D721Med (cell line): ENCODE measurements around the gene TTLL11.

Experiments
- DNase-seq: peaks from one replicate; pipeline ENCODE4 v3.0.0; 2011; ENCODE audit warnings: low spot score; ENCODE audit not compliant: insufficient read length
- FAIRE-seq: peaks from 2 replicates; lab custom pipeline; 2011; peaks lifted over from hg19 to GRCh38; lab: Jason Lieb, UNC
- TF ChIP-seq, protein P1 (sequence below): IDR thresholded peaks from 2 replicates; pipeline ENCODE4 v1.5.1; 2012; ENCODE audit warnings: mild to moderate bottlenecking, control low read depth; ENCODE audit not compliant: insufficient read depth; ENCODE audit errors: missing control alignments

Gene TTLL11

DNA sequence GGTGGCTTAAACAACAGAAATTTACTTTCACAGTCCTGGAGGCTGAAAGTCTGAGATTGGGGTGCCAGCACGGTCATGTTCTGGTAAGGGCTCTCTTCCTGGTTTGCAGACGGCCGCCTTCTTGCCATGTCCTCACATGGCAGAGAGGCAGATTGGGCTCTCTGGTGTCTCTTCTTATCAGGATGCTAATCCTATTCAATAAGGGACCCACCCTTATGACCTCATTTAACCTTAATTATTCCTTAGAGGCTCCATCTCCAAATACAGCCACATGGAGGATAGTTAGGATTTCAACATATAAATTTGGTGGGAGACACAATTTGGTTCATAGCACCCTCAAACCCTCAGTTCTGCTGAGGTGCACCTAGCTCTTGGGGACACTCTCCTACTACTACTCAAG is 261.2 kb downstream of the TTLL11 start:
- DNase-seq = no peak
- TF ChIP-seq, protein P1, sequence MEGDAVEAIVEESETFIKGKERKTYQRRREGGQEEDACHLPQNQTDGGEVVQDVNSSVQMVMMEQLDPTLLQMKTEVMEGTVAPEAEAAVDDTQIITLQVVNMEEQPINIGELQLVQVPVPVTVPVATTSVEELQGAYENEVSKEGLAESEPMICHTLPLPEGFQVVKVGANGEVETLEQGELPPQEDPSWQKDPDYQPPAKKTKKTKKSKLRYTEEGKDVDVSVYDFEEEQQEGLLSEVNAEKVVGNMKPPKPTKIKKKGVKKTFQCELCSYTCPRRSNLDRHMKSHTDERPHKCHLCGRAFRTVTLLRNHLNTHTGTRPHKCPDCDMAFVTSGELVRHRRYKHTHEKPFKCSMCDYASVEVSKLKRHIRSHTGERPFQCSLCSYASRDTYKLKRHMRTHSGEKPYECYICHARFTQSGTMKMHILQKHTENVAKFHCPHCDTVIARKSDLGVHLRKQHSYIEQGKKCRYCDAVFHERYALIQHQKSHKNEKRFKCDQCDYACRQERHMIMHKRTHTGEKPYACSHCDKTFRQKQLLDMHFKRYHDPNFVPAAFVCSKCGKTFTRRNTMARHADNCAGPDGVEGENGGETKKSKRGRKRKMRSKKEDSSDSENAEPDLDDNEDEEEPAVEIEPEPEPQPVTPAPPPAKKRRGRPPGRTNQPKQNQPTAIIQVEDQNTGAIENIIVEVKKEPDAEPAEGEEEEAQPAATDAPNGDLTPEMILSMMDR = no peak
- no peak for FAIRE-seq

DNA sequence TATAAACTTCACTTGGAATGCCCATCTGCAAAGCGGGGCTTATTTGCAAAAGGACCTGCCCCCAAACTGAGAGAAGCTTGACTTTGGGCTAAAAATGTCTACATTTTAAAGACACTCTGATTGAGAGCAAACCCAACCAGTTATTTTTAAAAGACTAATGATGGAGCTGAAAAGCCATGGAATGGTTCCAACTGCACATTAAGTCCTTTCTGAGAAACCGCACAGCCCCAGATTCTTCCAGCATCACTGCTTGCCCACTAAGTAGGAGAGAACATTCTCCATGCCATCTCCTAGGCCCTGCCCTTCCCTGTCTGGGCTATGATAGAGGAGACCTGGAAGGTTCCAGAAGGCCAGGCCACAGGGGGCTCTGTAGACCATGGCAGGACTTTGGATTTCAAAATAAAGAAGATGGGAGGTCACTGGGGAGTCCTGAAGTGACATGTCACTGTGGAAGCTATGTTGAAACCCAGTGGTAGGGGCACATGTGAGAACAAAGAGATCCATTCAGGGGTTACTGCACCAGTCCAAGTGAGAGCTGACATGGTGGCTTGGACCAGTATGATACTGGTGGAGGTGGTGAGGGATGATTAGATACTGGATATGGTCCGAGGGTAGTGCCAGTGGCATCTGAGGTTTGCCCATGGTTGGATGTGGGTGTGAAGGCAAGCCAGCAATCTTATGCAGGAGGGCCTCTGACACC is 262.5 kb downstream of the TTLL11 start:
- FAIRE-seq = no peak
- TF ChIP-seq, protein P1 = no peak

DNA sequence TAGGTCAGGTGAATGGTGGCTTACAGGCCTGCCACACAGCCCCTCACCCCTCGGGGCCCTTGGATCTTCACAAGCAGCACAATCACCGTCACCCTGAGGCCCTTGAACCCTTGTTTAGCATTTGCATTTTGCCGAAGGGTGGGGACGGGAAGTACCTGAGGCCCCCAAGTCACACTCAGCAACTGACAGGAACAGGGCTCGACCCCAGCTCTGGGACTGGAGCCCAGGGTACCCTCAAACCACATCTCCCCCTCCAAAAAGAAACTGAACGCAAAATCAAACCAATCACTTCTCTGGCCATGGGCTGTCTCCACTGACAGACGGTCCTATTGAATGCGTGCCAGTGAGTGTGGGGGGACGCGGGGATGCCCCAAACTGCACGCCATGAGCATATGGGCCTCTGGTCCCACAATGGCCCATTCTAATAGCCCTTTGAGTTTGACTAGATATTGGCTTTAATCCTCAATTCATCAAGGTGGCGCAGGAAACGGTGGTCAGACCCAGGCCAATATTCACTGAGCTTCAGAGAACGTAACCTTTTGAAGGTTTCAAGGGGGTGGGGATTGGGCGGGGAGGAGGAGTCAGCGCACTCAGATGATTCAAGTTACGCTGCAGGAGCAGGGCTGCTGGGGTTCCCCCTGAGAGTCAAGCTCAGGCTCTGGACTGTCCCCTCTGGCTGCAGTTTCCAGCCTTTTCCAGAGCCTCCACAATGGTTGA is 265.7 kb downstream of the TTLL11 start:
- FAIRE-seq (no peak), DNase-seq (no peak)
- TF ChIP-seq, protein P1 = no peak

More for the DNA sequence above, 262.5 kb downstream of the TTLL11 start:
- no peak for DNase-seq

DNA sequence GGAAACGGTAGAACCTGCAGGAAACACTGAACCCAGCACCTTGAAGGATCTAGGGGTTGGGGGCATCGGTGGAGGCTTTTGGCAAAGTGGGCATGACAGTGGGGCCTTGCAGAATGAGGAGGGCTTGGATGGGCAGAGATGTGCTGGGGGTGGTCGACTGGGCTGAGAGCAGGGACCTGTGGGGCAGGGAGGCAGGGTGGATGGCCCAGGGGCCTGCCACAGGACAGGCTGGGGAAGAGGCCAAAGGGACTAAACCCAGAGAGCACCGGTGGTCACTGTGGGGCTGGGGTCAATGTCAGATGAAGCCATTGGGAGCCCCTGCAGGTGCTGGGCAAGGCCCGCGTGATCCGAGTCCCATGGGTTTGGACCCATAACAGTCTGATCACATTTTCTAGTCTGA is 266.4 kb downstream of the TTLL11 start:
- DNase-seq (no peak), FAIRE-seq (no peak)
- TF ChIP-seq, protein P1 = no peak

DNA sequence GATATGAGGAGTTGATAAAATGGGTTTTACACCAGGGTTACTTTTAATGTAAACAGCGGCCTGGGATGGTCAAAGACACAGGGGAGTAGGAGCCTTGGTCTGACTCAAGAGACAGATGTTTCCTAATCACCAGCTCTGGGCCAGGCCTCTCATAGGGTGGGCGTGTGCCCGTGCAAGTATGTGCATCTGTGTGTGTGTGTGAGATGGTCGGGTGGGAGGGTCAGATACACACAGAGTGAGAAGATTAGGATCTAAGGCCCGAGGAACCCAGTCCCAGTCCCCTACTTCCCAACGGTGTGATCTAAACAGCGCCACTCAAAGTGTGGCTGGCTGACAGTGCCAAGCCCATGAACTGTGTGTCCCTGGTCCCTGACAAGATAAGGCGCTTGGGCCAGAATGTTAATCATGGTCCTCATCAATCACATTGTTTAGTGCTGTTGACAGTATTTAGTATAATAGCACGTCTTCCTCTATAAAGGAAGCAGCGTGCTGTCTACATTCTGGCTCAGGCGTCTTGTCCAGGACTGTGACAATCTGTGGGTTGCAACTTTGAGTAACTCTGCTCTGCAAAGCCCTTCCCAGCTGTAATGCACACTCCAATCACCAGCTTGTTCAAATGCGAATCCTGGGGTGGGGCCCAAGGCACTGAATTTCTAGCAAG is 267.9 kb downstream of the TTLL11 start:
- FAIRE-seq (no peak), DNase-seq (no peak)

DNA sequence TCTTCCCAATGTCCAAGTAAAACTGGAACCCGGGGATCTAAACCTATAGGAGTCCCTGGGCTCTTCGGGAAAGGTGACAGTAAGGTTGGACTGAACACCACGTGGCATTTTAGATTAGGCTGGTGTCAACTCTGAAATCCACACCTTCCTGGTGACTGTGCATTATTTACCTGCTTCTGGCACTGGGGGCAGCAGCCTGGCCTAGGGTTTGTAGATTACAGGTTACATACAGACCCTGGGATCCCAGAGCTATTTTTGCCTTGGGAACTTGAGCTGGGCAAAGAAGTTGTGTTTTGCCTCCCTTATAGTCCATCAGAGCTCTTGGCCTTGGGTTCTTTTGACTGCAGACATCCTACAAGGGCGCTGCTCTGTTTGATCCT is 268.5 kb downstream of the TTLL11 start:
- no peak for DNase-seq
- FAIRE-seq = no peak
- TF ChIP-seq, protein P1 = no peak

More for the DNA sequence above, 267.9 kb downstream of the TTLL11 start:
- TF ChIP-seq, protein P1 = no peak
